Esophagus mucosa (tissue), 1 donor: ENCODE results near the gene ITPK1. TPM values are rescaled to one million over a fixed set of nuclear protein-coding genes. Genes with fewer than 3 reads are reported as not detected.

Source experiments
- ATAC-seq: fragments of 200-7000 bp; cut with Tn5 transposase; one replicate; pipeline ENCODE4 v1.9.1; 2020
- total RNA-seq: library from RNA; stranded (reverse); gene quantifications from one replicate; pipeline ENCODE4 v1.2.4, GENCODE V29; 2023
- donor health status: DM: yes; HTN: yes; CAD: no.

Gene ITPK1
- total RNA-seq, 1 donor from 2014 or later, result 22.1 TPM

DNA sequence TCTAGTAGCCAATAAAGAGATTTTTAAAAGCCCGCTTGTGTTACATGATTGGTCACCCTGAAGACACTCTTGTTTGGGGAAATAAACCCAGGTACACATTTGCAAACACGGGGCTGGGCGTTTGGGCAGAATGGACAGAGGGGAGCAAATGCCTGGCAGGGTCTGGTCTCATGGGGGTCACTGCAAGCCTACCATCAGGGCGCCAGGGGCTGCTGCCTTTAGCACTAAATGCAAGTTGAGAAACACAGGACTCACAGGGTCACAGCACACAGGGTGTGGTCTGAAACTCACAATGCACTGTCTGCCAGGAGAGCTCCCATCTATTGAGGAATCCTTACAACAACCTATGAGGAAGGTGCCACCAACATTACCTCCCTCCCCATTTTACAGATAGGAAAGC, 130.2 kb downstream of the ITPK1 start:
- no peak for ATAC-seq

DNA sequence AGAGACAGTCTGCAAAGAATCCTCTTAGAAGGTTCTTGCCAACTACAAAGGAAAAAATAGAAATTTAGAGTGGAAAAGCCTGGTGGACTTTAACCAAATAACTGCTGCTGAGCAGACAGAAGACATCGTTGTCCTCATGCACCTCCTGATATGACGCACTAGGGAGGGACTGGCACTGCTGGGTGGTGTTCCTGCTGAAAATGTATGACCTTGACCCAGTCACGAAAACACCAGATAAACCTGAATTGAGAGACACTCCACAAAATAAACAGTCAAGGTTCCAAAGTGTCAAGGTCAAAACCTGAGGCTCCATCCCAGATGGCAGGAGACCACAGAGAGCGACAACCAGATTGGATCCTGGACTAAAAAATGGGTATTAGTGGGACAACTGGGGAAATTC, 130.8 kb downstream of the ITPK1 start:
- no peak for ATAC-seq

DNA sequence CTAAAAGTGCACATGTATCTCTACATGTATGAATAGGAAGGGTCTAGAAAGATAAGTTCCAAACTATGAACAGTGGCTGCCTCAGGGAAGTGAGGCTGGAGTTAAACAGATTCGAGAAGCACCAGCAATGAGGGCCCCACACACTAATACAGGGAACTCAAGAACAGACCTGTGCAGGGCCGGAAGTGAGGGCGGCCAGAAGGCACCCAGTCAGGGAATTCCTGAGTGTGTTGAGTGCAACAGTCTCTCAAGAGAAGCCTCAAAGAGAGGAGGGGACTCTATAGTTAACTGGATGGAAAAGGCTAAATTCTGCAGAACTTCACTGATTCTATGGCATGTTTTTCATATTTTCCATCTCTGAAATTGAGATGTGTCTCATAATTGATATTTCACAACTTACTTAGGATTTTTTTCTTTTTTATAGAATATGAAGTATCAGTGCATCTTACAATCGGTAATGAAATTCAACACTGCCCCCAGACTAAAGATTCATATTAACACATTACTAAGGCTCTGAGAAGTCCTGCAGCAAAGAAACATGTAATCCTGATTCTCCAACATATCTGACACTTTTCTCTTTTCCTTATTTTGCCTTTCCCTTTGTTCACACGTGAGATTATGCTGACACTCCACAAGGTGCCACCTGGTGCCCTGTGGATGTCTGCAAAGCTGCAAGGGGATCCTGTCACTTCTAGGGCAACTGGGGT, 131.5 kb downstream of the ITPK1 start:
- ATAC-seq, result no peak

DNA sequence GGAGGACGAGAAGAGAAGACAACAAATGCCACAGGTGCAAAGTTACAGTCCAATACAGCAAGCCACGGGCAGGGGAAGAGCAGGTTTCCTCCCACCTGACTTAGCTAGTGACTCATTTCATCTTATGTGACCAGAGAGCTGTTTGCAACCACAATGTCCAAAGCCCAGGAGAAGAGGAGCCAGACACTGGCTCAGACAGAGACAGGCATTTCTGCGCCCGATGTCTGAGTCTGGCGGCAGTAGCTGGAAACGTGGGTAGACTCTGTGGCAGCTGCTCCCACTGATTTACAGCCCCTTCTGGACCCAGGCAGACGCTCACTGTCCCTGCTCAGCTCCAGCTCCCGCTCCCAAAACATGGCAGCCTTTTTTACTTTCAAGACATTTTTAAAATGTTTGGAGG, 132.8 kb downstream of the ITPK1 start:
- no peak for ATAC-seq

DNA sequence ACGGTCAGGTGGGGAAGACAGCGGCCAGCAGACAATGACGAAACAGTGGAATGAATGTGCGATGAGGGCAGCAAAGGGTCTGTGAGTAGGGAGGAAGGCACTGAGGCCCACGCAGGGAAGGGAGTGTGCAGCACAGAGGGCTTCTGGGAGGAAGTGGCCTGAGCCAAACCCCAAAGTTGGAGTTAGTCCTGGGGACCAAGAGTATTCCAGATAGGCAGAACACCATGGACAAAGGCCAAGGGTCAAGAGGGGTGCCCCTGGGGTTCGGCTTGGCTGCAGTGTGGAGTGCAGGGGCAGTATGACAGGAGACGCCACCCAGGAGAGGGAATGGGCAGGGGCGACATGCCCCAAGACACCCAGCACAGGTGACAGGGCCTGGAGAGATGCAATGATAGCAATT, 134.0 kb downstream of the ITPK1 start:
- ATAC-seq, result no peak

DNA sequence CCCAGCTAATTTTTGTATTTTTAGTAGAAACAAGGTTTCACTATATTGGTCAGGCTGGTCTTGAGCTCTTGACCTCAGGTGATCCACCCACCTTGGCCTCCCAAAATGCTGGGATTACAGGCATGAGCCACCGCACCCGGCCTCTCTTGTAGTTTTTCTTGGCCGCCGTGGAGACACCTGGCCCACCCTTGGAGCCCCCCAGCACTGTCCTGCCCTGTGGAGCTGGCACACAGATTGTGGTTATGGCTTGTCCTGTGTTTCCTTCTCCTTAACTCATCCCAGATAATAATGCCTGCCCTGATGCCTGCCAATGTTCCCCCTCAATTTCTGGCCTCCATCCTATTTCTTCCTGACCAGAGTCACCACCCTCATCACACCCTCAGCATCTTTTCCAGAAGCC, 134.9 kb downstream of the ITPK1 start:
- no peak for ATAC-seq

DNA sequence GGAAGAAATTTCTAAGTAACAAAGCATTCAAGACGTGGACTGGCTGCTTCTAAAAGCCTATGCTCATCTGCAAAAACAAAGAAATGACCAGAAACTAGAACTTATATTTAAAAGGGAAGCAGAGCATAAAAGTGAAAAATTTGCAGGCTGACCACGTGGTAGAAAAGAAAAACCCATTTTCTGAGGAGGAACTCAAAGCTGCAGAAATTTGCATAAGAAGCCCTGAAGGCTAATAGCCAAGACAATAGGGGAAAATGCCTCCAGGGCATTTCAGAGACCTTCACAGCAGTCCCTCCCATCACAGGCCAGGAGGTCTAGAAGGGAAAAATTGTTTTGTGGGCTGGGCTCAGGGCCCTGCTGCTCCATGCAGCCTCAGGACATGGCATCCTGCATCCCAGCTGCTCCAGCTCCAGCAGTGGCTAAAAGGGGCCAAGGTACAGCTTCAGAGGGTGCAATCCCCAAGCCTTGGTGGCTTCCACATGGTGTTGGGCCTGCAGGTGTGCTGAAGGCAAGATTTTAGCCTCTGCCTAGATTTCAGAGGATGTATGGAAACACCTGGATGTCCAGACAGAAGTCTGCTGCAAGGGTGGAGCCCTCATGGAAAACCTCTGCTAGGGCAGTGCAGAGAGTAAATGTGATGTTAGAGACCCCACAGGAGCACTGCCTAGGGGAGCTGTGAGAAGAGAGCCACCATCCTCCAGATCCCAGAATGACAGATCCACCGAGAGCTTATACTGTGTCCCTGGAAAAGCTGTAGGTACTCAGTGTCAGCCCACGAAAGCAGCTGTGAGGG, 137.3 kb downstream of the ITPK1 start:
- no peak for ATAC-seq

DNA sequence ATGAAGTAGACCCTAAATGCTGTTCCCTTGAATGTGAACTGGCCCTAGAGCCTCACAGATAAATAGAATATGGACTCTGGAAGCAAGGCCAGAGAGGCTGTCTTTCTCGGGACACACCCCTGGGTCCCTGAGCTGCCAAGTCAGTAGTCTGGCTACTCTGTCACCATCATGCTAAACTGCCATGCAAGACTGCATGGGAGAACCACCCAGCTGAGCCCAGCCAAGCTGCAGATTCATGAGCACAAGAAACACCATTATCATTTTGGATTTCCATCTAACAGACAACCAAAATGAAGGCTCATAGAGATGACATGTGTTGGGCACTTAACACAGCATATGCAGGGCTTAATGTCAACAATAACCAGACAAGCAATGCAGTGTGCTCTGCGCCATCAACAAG, 139.5 kb downstream of the ITPK1 start:
- no peak for ATAC-seq

DNA sequence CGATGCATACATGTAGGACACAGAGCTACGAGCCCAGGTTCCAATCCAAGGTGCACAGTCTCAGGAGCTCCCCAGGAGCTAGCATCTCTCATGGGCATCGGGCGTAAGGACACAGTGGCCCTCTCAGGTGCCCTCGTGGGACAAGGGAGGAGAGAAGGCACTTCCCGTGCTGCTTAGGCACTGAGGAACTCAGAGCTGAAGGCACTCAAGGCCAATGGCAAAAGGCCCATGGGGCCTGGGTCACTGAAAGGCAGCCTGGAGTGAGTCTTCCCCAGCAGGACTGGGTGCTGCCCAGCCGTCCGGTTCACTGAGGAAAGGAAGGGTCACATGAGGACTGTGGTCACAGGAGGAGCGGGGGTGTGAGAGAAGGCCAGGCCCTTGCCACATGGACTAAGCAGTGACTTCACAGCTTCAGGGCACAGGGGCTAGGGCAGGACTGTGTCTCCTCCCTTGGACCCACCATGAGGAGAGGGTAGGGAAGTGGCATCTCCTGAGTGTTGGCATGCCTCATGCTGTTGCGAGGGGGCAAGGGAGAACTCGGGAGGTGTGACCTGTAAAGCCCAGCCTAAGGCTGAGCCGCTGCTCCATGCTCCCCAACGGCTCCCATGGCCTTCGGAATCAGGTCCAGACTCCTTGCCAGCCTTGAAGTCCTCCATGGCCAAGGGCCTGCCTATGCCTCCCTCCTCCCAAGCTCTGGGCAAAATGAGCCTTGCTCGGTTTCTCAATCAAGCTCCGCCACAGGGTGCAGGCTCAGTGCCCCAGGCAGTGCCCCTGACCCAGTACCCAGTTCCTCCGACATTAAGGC, 141.0 kb downstream of the ITPK1 start:
- no peak for ATAC-seq

DNA sequence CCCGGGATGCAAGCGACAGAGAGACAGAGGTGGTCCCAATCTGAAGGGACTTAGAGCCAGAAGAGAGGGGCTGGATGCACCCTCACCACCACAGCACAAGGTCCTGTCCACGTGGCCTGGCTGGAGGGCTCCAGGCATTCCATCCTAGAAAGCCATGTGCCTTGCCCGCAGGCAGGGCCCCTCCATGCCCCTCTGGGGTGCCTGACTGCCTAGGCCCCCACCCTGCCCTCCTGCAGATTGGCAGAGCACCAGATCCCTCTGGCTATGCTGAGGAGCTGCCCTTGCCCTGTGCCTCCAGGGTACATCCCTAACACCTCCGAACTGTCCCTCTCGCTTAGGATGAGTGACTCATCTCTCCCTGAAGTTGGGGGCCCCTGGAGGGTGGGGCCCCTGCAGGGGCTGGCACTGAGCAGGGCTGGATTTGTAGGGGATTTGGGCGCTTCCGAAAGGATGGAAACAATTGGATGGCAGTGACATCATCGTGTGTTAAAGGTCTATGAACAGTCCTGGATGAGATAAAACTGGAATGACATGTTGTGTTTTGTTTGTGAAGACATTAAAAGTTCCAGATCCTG, 141.8 kb downstream of the ITPK1 start:
- ATAC-seq, result peak; percentile 50

DNA sequence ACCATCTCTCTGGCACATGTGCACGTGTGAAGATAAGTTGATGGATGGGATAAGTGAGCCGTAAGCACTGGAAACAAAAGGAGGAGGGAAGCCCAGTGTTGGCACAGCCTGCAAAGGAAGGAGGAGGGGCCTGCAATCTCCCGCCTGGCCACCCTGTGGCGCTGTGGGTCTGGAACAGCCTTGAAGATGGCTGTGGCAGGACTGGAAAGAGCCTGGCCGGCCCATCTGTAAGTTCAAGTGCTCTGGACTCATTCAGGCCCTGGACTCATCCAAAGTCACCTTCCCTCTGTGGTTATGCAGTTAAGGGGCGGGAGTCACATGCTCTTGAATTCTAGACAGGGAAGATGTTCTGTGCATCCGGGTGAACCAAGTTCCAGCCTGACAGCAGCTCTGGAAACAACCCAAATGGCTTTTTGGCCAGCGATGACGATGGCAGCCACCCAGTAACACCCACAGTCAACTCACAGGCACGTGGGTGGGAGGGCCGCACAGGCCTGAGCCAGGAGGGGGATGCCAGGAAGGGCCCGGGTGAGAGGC, 142.4 kb downstream of the ITPK1 start:
- ATAC-seq, result peak; percentile 70

DNA sequence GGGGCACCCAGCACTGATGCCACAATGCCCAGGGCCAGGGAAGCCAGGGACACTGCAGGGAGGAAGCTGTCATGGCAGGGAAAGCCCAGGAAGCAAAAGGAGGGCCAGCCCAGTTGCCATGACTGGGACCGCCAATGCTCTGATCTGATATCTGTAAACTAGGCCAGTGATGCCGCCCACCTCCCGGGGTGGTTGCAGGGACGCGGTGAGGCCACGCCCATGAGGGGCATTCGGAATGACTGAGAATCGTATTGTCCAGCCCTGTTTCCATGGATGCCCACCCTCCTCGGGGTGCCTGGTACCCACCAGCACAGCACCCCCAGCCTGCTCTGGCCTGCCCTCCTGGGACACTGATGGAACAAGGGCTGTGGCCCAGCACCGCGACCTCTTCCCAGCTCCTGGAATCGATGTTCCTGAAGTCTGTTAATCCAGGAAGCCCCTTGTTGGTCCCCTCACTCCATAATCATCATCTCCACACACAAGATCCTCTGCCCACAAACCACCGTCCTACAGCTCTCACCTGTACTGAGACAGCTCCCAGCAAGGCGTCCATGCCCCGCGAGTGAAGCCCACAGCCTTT, 144.0 kb downstream of the ITPK1 start:
- no peak for ATAC-seq

DNA sequence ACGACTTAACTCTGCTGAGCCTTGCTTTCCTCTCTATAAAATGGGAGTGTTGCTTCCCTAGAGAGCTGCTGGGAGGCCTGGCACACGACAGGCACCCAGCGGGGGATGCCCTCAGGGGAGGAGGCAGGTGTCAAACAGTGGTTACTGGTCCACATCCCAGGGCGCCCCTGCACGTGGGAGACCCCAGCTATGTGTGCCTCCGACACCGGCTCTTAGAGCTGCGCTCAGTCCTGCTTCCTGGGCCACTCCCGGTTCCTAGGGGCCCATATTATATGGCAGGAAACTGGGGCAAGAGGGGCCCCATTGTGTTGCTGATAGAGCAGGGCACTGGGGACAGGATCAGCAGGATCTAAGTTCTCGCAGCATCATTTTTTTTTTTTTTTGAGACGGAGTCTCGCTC, 145.5 kb downstream of the ITPK1 start:
- no peak for ATAC-seq

DNA sequence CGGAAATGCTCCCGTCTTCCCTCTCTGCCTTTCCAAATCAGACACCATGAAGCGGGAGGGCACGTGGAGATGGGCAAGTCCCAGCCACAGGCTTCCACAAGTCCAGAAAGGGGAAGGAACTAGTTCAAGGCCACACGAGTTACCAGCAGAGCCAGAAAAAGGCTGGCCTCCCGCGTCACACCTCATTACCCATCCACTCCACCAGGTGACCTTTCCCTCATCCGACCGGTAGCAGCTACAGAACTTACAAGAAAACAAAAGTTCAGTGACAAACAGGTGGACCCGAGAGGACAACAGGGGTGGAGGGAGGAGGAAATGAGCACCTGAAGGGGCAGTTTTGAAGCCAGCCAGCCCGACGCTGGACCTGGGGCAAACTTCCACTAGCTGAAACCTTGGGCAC, 145.9 kb downstream of the ITPK1 start:
- no peak for ATAC-seq

DNA sequence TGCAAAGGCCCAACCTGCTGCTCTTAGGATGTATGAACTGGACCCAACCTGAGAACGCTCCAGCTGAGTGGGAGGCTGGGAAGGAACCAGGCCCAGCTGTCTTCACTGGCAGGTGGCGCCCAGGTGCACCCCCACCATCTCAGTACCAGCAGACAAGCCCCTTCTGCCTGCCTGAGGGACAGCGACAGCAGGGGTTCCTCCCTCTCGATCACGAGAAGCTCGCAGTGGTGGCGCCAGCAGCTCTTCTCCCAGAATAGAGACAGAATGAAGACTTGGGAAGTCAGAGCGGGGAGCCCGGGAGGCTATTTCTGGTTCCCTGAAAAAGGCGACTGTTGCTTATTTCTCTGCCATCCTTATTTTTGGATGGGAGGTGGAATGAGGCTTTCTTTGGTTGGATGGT, 146.3 kb downstream of the ITPK1 start:
- no peak for ATAC-seq

DNA sequence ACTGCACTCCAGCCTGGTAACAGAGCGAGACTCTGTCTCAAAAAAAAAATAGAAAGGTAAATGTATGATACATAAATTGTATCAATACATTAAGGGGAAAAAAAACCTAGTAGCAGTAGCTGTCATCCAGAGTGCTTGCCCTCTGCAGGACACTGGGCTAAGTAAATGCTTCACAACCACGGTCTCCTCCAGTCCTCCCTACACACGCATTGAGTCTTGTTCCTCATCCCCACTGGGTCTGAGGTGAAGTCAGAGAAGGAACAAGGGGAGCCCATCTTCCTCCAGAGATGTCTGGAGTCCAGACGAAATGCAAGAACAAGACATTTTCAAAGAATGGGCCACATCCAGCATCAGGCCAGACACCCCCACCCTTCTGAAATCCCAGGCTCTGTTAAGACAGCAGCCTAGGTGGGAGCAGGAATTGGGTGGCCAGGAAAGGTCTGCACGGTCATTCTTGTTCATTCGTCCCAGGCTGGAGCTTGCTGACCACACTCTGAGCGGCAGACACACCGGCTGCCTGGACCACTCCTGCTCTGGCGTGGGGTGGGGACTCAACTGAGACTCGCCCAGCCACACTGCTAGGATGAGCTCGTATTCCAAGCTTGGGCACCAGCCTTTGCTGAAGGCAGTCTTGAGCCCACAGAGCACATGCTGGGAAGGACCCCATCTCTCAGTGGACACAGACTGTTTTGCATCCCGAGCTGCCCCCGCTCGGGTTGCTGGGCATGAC, 147.3 kb downstream of the ITPK1 start:
- ATAC-seq, result no peak

DNA sequence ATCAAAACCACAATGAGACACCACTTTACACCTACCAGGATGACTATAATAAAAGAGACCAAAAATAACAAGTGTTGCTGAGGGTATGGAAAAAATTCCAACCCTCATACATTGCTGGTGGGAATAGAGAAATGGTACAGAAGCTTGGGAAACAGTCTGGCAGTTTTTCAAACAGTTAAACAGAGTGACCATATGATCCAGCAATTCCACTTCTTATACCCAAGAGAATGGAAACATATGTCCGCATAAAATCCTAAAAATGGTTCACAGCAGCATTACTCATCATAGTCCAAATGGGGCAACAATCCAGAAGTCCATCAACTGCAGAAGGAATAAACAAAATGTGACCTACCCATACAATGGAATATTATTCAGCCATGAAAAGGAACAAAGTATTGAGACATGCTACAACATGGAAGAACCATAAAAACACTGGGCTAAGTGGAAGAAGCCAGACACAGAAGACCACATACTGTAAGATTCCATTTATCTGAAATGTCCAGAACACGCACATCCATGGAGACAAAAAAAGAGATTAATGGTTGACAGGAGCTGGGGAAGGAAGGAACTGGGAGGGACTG, 148.3 kb downstream of the ITPK1 start:
- ATAC-seq, result no peak

DNA sequence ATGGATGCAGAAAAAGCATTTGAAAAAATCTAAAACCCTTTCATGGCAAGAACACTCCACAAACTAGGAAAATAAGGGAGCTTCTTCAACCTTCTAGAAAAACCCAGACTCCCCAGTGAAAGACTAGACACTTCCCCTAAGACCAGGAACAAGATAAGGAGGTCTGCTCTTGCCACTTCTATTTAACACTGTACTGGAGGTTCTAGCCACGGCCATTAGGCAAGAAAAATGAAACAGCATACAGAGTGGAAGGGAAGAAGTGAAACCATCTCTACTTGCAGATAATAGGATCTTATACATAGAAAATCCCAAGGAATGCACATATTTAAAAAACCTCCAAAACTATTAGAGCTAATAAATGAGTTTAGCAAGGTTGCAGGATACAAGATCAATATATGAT, 150.4 kb downstream of the ITPK1 start:
- ATAC-seq, result no peak

DNA sequence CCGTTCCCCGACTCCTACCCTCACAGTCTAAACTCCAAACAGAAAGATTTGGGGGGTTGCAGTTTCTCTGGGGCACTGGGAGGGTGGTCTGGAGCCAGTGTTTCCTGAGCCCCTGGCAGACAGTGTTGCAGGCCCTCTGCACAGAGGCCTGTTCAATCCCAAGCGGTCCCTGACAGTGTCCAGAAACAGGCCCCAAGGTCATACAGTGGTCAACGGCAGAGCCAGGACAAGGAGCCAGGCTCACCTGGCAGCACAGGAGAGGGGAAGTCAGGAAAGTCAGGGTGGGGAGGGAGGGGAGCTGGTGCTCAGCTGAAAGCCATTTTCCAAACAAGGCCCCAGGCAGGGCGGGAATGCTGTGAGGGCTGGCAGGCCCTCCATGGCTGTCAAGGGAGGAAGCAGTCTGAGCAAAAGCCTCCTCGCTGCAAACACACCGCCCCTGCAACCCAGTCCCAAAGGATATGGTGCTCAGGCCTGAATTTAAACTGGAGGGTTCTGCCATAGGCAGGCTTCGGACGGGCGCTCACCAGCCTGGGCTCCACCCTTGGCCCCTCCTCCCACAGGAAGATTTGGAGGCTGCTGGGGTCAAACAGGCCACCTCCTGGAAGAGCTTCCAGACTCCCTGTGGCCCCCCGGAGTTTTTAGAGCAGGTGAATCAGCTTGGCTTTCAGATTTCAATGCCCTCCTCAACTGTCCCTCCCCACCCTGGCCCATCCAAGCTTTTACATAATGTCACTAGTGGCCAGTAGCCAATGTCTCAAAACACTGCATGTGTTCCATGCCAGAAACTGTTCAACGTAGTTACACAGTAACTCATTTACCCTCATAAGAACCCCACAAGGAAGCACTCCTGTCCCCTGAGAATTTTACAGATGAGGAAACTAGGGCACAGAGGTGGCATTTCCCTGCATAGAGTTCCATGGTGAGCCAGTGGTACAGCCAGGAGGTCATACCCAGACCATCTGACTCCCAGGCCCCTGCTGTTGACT, 151.3 kb downstream of the ITPK1 start:
- no peak for ATAC-seq
